Epithelial cell of prostate (primary cell): Measurements from ENCODE around the gene LRP4.

Experiments used
- DNase-seq: peaks from one replicate; pipeline ENCODE4 v3.0.0-alpha.2; 2011; ENCODE audit warnings: low read depth, low spot score
- H3K27ac ChIP-seq: fragments of 450-650 bp; 2 replicates; pipeline ENCODE4 v1.5.1; 2017; ENCODE audit warnings: mild to moderate bottlenecking

LRP4 gene

GRCh38 chr11:46896719-46897406 lies 21.5 kb downstream of the LRP4 start:
- no peak overlapping the region for H3K27ac ChIP-seq
- no peak for DNase-seq

- DNase-seq = no peak
- no peak overlapping the region for H3K27ac ChIP-seq
These were observed 22.5 kb downstream of the LRP4 start for GRCh38 chr11:46895821-46896220.

DNA sequence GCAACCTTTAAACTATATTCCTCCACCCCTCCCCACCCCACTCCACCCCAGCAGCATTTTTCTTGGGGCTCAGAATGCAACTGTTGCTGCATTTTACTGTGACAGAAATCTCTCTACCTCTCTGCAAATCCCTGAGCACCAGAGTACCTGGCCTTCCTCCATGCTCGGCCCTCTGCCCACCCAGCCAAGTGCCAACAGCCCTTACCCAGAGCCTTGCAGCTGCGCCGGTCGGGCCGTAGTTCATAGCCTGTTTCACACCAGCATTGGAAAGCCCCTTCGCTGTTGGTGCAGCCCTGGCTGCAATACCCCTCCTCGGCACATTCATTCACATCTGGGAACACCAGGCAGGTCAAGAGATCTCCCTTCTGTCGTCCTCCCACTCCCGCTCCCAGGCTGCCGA lies 23.4 kb downstream of the LRP4 start:
- no peak overlapping the region for H3K27ac ChIP-seq
- no peak for DNase-seq

GRCh38 chr11:46894506-46894905 lies 23.8 kb downstream of the LRP4 start:
- no peak for DNase-seq
- no peak overlapping the region for H3K27ac ChIP-seq

DNA sequence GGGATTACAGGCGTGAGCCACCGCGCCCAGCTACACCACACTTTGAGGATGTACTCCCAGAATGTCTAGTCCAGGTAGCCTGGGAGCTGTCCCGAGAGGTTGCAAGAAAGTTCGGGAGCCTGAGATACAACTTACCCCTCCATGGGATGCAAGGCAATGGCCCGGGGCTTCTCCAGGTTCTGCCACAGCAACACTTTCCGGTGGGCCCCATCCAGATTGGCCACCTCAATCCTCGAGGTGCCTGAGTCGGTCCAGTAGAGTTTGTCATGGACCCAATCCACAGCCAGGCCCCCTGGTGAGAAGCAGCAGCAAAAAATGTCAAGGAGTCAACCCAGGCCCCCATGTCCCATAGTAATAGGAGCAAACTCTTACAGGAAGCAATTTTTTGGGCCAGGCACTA lies 25.5 kb downstream of the LRP4 start:
- no peak for DNase-seq
- no peak overlapping the region for H3K27ac ChIP-seq

DNA sequence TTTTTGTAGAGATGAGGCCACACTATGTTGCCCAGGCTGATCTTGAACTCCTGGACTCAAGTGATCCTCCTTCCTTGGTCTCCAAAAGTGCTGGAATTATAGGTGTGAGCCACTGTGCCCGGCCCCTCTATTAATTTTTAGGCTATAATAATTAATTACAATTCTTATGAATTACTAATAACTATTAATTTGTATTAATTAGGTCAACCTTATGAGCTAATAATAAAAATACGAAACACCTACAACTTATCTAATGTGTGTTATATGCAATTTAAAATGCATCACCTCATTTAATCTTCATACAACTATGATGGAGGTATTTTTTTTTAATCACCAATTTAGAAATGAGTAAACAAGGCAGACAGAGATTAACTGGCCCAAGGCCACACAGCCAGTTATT lies 26.2 kb downstream of the LRP4 start:
- H3K27ac ChIP-seq = no peak overlapping the region
- DNase-seq = no peak

DNA sequence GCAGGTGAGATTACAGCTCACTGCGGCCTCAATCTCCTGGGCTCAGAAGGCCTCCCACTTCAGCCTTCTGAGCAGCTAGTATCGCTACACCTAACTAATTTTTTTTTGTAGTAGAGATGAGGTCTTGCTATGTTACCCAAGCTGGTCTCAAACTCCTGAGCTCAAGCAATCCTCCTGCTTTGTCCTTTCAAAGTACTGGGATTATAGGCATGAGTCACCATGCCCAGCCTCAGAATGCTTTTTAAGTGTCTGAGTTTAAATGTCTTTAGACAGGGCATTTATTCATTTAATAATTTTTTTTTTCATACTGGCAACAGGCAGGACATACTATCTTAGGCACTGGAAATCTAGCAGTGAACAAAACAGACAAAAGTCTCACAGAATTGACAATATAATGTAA lies 27.7 kb downstream of the LRP4 start:
- DNase-seq = no peak
- no peak overlapping the region for H3K27ac ChIP-seq

DNA sequence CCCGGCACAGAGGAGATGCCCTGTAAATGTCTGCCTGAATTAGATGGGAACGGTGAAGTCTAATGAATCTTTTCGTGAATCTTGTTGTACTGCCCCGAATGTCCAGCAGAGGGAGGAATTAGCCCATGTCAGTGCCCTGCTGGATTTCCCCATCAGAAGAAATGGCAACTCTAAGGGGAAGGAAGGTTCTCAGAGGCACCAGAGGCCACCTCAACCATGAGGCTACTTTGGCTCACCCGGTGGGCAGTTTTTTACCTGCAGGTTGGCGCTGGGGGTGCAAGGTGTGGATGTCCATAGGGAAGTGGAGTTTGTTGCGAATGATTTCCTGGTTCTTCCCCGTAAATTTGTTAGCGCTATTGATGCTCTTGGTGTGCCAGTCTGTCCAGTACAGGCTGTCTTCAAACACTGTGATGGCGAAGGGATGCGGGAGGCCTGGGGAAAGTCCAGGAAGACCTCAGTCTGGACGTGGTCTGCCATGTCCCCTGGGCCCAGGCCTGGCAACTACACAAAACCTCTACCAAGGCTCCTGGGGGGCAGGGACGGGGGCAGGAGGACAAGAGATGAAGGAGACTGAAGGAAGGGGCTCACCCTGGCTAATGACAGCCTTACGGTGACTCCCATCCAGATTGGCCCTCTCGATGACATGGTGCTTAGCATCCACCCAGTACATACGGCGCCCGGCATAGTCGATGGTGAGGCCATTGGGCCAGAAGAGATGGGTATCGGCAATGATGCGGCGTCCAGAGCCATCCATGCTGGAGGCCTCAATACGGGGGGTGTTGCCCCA lies 28.5 kb downstream of the LRP4 start:
- no peak for DNase-seq
- H3K27ac ChIP-seq = no peak overlapping the region

DNA sequence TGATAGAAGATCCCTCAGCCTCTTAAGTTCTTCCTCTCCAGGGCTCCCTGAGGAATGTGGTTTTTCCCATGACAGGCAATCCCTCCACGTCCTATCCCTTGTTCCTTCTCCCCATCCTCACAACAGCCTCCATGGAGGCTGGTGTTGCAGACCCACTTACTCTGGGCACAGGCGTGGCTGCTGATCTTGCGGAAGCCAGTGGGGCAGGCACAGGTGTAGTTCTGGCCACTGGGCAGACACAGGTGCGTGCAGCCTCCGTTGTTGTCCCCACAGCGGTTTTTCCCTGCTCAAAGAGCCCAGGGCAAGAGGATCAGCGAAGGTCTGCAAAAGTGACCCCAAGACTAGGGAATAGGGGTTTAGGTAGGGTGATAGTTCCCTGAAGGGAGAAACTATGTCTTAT lies 29.1 kb downstream of the LRP4 start:
- DNase-seq = no peak
- H3K27ac ChIP-seq = no peak overlapping the region

- H3K27ac ChIP-seq = no peak overlapping the region
- DNase-seq = no peak
These were observed 29.7 kb downstream of the LRP4 start for GRCh38 chr11:46888636-46889035.

GRCh38 chr11:46886211-46886610 lies 32.1 kb downstream of the LRP4 start:
- DNase-seq = no peak
- H3K27ac ChIP-seq = no peak overlapping the region

DNA sequence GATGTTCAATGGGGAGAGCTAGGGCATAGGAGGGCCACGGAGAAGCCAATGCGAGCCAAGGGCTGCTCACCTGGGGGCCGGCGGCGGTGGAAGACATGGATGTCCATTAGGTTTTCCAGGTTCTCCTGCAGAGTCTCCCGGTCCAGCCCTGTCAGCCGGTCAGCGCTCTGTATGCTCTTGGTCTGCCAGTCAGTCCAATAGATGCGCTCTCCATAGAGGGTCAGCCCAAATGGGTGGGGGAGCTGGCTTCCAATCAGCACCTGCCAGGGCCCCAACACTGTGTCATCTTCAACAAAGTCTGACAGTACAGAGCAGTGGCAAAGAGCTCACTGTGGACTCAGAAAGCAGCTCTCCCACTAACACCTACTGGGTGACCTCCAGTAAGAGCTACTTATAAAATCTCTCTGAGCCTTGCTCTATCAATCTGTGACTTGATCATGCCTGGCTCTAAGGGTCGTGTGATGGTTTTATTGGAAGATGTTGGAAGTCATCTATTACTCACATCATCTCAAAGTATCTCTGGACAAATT lies 39.2 kb downstream of the LRP4 start:
- H3K27ac ChIP-seq = no peak overlapping the region
- DNase-seq = no peak

DNA sequence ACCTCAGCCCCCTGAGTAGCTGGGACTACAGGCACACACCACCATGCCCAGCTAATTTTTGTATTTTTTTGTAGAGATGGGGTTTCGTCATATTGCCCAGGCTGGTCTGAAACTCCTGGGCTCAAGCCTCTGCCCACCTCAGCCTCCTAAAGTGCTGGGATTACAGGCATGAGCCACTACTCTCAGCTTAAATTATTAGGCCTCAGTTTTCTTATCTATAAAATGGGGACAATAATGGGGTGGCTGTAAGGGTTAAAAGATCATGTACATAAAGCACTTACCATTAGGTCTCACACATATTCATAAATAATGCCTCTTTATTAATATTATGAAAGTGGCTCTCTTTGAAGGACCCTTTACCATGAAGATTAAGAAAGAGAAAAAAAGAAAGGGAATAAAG lies 40.8 kb downstream of the LRP4 start:
- H3K27ac ChIP-seq = no peak overlapping the region
- DNase-seq = no peak

DNA sequence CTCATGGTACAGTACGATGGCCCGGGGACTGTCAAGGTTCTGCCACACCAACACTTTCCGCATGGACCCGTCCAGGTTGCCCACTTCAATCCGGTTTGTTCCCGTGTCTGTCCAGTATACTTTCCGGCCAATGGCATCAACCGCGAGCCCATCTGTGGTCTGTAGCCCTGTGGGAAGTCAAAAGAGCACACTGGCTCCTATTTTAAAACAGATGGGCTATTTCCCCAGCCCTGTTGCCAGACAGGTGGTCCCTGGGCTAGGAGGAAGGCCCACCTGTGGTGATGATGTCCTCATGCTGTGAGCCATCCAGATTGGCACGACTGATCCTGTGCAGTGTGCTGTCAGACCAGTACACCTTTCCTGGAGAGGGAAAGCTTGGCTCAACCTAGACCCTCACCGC lies 41.9 kb downstream of the LRP4 start:
- DNase-seq = no peak
- no peak overlapping the region for H3K27ac ChIP-seq

DNA sequence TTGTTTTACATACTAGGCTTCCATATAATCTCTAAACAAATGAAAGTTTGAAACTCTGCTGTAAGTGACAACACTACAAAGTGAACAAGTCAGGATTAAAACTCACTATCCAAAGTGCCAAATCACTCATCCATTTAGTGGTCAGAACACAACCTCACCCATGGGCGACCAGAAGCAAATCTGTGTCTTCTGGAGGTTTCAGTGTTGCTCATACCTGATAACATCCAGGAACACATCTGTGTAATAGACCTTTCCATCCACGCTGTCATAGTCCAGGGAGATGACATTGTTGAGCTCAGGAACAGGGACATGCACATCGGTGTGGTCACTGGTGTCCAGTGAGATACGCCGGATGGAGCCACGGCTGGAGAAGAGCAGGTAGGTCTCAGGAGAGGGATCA lies 43.8 kb downstream of the LRP4 start:
- no peak for DNase-seq
- H3K27ac ChIP-seq = no peak overlapping the region

DNA sequence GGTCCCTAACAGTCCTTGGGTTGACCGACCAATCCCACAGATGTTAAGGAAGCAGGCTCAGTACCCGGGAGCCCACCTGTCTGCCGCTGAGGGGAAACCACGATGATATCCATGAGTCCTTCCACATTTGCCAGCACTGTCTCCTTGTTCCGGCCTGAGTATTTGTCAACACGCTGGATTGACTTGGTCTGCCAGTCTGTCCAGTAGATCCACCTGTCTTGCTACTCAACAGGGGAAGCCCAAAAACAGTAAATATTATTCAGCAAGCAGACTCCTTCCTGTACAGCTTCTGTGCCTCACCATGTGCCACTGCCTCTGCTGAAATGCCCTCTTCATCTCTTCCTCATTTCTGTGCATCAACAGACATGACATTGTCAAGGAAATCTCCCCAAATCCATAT lies 49.4 kb downstream of the LRP4 start:
- DNase-seq = no peak
- H3K27ac ChIP-seq = no peak overlapping the region

DNA sequence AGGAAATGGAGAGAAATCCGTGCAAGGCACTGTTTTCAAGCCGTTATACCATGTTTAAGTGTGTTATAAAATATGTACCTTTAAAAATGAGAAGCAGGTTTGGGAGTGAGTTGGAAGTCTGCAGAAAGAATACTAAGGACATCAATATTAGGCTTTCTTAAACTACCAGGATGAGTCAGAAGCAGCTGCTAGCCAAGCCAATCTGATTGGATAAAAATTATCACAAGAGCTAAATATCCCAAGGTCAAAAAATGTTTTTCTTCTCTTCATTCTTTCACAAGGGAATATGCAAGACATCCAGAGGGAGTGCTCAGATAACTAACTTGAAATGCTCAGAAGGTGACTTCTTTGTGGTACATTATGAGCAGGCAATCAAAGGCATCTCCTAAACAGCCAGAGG lies 53.0 kb downstream of the LRP4 start:
- no peak for DNase-seq
- no peak overlapping the region for H3K27ac ChIP-seq

GRCh38 chr11:46860218-46860617 lies 58.1 kb downstream of the LRP4 start:
- H3K27ac ChIP-seq = no peak overlapping the region
- DNase-seq = no peak

- no peak for DNase-seq
- H3K27ac ChIP-seq = no peak overlapping the region
These were observed 59.3 kb downstream of the LRP4 start for GRCh38 chr11:46858920-46859546.

DNA sequence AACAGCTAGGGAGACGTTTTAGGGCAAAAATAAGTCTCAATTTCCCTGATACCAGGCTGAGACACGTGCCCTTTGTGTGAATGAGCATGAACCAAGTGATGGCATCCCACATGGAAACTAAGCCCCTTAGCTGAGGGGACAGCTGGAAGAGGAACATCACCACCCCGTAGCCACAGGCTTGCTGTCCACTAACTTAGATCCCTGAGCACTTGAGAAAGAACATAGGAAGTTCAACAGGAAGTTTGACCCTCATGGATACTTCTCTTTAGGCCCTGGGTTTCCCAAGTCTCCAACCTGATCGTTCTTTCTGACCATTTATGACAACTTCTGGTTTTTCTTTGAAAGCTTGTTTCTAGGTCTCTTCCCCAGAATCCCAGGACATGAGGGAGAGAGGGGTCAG lies 60.7 kb downstream of the LRP4 start:
- DNase-seq = no peak
- H3K27ac ChIP-seq = no peak overlapping the region

DNA sequence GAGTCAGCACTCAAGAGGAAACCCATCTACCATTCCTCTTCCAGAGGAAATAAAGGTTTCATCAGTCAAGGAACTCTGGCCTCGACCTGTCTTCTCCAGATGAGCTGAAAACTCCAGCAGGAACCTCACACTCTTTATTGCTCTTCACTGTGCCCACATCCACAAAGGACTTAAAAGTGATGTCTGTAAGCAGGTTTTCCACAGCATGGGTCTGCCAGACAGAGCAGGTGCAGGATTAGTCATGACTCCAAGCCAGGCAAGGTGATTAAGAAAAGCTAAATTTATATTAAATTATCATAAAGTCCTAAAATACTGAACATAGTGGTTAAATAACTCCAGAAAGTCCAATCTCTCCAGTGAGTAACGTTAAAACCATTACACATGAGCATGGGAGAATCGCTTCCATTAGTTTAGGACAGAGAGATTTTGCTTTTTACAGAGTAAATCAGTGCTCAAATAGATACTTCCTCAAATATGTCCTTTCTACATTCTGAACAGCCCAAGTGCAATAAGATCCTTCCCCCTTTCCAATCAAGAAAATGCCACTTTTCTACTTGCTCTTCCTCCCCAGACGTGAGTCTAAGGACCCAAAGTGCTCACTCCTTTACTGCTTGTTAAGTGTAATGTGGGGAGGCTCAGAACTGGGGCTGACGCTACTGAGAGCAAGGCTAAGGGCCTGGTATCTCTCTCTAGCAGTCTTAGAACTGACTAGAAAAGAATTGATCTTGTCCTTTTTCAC lies 61.6 kb downstream of the LRP4 start:
- H3K27ac ChIP-seq = no peak overlapping the region
- no peak for DNase-seq
